ENCODE results near the gene IGF2BP3. TPM values are rescaled to one million over a fixed set of nuclear protein-coding genes. Genes with fewer than 3 reads are reported as not detected.

Gene IGF2BP3
- total RNA-seq, 1 donor from 2014 or later: not detected

DNA sequence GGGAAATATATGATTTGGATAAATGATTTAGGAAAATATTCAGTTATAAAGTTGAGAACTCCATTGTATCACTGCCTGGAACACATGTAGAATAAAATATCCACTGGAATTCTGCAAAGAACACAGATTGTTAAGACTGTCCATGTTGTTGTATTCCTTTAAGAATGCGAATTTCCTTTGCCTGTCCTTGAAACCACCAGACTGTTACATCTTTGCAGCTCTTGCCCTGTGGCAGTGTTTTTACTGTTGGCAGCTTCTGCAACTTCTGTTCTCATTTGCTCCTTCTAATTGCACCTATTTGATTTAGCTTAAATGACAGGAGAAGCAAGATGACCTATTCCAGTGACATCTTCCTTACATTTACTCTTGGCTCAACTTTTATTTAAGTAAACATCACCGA is 131.4 kb downstream of the IGF2BP3 start:
- Histone ChIP-seq H3K9me3 (no peaks in the 10 kb centered on the region), H3K4me3 (no peak overlapping the region), H3K4me1 (no peaks in the 10 kb centered on the region), H3K27ac (no peak overlapping the region), H3K36me3 (no peaks in the 10 kb centered on the region), H3K27me3 (no peaks in the 10 kb centered on the region)
- no peak for TF ChIP-seq CTCF (IDR thresholded peaks at IDR 0.05)
- intact Hi-C loops (cut with DNase I): no loop called here
- DNase-seq (ENCODE audit: low spot score in 2 of 2): no peak

DNA sequence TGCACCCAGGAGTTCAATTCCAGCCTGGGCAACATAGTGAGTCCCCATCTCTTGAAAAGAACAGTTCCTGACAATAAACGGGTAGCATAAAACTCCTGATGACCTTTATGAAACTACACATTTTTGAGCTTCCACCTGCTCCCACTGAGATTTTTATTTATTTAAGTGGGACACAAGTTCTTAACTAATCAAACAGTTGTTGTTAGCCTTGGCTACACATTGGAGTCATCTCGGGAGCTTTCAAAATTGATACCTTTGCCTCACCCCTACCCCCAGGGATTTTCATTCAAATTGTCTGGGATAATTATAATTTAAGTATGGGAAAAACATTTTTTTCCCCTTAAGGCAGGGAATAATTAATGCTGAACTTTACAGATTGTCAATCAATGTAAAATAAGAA is 131.9 kb downstream of the IGF2BP3 start:
- H3K9me3 ChIP-seq: no peaks in the 10 kb centered on the region
- no peak for DNase-seq (ENCODE audit: low spot score in 2 of 2)
- no peak overlapping the region for H3K4me3 ChIP-seq
- intact Hi-C loops (cut with DNase I): no loop called here
- H3K27ac ChIP-seq: no peak overlapping the region
- H3K27me3 ChIP-seq: no peaks in the 10 kb centered on the region
- no peaks in the 10 kb centered on the region for H3K4me1 ChIP-seq
- no peak for TF ChIP-seq CTCF (IDR thresholded peaks at IDR 0.05)
- H3K36me3 ChIP-seq: no peaks in the 10 kb centered on the region

GRCh38 chr7:23337374-23337773 is 132.9 kb downstream of the IGF2BP3 start:
- no peaks in the 10 kb centered on the region for H3K27me3 ChIP-seq
- no peaks in the 10 kb centered on the region for H3K9me3 ChIP-seq
- no peak for TF ChIP-seq CTCF (IDR thresholded peaks at IDR 0.05)
- no peaks in the 10 kb centered on the region for H3K4me1 ChIP-seq
- H3K27ac ChIP-seq: no peak overlapping the region
- no peak overlapping the region for H3K4me3 ChIP-seq
- no peak for DNase-seq (ENCODE audit: low spot score in 2 of 2)
- intact Hi-C loops (cut with DNase I): no loop called here
- no peaks in the 10 kb centered on the region for H3K36me3 ChIP-seq

GRCh38 chr7:23336799-23337283 is 133.4 kb downstream of the IGF2BP3 start:
- intact Hi-C loops (cut with DNase I): no loop called here
- Histone ChIP-seq H3K9me3 (no peaks in the 10 kb centered on the region), H3K36me3 (no peaks in the 10 kb centered on the region), H3K4me3 (no peak overlapping the region), H3K4me1 (no peaks in the 10 kb centered on the region), H3K27me3 (no peaks in the 10 kb centered on the region), H3K27ac (no peak overlapping the region)
- no peak for TF ChIP-seq CTCF (IDR thresholded peaks at IDR 0.05)
- no peak for DNase-seq (ENCODE audit: low spot score in 2 of 2)

DNA sequence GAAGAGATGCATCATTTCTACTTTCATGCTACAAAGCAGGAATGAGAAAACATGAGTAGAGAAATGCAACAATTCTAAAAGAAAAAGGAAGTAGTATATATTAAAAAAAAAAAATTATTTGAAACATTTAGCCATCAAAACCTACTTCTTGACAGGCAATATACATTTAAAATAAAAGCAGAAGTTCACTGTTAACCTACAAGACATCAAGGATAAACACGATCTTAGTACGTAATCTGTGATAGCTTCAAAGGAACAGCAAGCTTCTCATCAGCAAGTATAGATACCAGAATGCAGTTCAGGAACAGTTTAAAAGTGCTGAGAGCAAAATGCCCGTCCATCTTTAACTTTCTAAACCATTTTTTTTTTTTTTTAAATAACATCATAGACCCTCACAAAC is 134.2 kb downstream of the IGF2BP3 start:
- DNase-seq (ENCODE audit: low spot score in 2 of 2): no peak
- H3K27ac ChIP-seq: no peak overlapping the region

More for the DNA sequence above, 134.2 kb downstream of the IGF2BP3 start:
- no peaks in the 10 kb centered on the region for H3K4me1 ChIP-seq
- H3K36me3 ChIP-seq: no peaks in the 10 kb centered on the region
- no peak for TF ChIP-seq CTCF (IDR thresholded peaks at IDR 0.05)
- intact Hi-C loops (cut with DNase I): no loop called here
- H3K4me3 ChIP-seq: no peak overlapping the region
- H3K27me3 ChIP-seq: no peaks in the 10 kb centered on the region
- no peaks in the 10 kb centered on the region for H3K9me3 ChIP-seq

Data from ascending aorta (tissue), 2 donors.